Left lung (tissue), 10 donors: ENCODE measurements around the gene DISP2. TPM values are rescaled to one million over a fixed set of nuclear protein-coding genes. Genes with fewer than 3 reads are reported as not detected.

Experiments used
- ATAC-seq: fragments of 200-7000 bp; cut with Tn5 transposase; one replicate; pipeline ENCODE4 v1.9.1; 2020; ENCODE audit warnings: moderate library complexity
- DNase-seq, 4 donors: peaks; one replicate each; pipeline ENCODE4 v3.0.0-alpha.2; 2013 to 2020
- H3K27ac ChIP-seq, 2 donors: fragments of 200-600 bp; sonication (generic) in 1 of 2; one replicate each; pipeline versions ENCODE4 v1.5.0 to v1.8.0; 2020 to 2021
- H3K27me3 ChIP-seq, 2 donors: fragments of 200-600 bp; sonication (generic) in 1 of 2; one replicate each; pipeline versions ENCODE4 v1.5.0 to v1.8.0; 2020 to 2021
- H3K36me3 ChIP-seq, 2 donors: fragments of 200-600 bp; sonication (generic) in 1 of 2; one replicate each; pipeline versions ENCODE4 v1.5.0 to v1.8.0; 2020 to 2021
- H3K4me1 ChIP-seq, 2 donors: fragments of 200-600 bp; one replicate each; pipeline ENCODE4 v1.8.0; 2021
- H3K4me3 ChIP-seq, 2 donors: fragments of 200-600 bp; sonication (generic) in 1 of 2; one replicate each; pipeline versions ENCODE4 v1.5.0 to v1.8.0; 2020 to 2021; ENCODE audit warnings: mild to moderate bottlenecking in 1 of 2
- H3K9me3 ChIP-seq, 2 donors: fragments of 200-600 bp; sonication (generic) in 1 of 2; one replicate each; pipeline versions ENCODE4 v1.5.0 to v1.8.0; 2020 to 2021
- CTCF ChIP-seq, 2 donors: fragments of 200-600 bp; sonication (generic) in 1 of 2; IDR thresholded peaks; one replicate each; pipeline versions ENCODE4 v1.5.0 to v1.8.0; 2021; ENCODE audit warnings: antibody characterized with exemption in 2 of 2
- intact Hi-C, 2 donors: fragments of 100-400 bp; cut with DNase I; formaldehyde crosslinking; loops; one replicate each; pipeline versions ENCODE4 v1.11.2 to v1.14.2; 2022
- polyA plus RNA-seq, 6 donors: library from polyadenylated mRNA; unstranded; fragments of 120-200 nt; gene quantifications; one replicate each; pipeline ENCODE4 v1.2.1, GENCODE V29; 2013; ENCODE audit not compliant: insufficient read length in 6 of 6
- total RNA-seq, 2 donors: library from RNA; stranded (reverse); fragmentation: NEBNext Ultra II Directional; extraction: Animal tissue kit (Norgen Biotek cat#: 25700); gene quantifications; one replicate each; pipeline ENCODE4 v1.2.1, GENCODE V29; 2021
- donor health status: DM: no; HTN: yes; CAD: no.
- donor health status: DM: no; HTN: no; CAD: no.

Gene DISP2
- total and polyA plus RNA-seq, 8 donors = 0.61 to 3.1 (median 1.6) TPM

GRCh38 chr15:40345867-40346578 is 12.0 kb upstream of the DISP2 start:
- intact Hi-C loops = no loop called here
- Histone ChIP-seq H3K27me3 (no peaks in the 10 kb centered on the region), H3K36me3 (no peaks in the 10 kb centered on the region), H3K4me3 (no peak overlapping the region), H3K27ac (no peak overlapping the region), H3K9me3 (no peaks in the 10 kb centered on the region), H3K4me1 (peaks cover 3 to 18% of the 10 kb centered on the region in 2 donors)
- DNase-seq (no peak), ATAC-seq (no peak)
- no peak for TF ChIP-seq CTCF (IDR thresholded peaks at IDR 0.05)

GRCh38 chr15:40346579-40347558 is 11.2 kb upstream of the DISP2 start:
- peaks cover 0 to 13% of the 10 kb centered on the region in 2 donors for H3K4me1 ChIP-seq
- ATAC-seq (no peak), DNase-seq (no peak)
- H3K9me3 ChIP-seq = no peaks in the 10 kb centered on the region
- no peak for TF ChIP-seq CTCF (IDR thresholded peaks at IDR 0.05)
- no peaks in the 10 kb centered on the region for H3K36me3 ChIP-seq
- H3K27me3 ChIP-seq = no peaks in the 10 kb centered on the region
- H3K4me3 ChIP-seq = no peak overlapping the region
- H3K27ac ChIP-seq = no peak overlapping the region
- intact Hi-C loops = no loop called here

- Histone ChIP-seq H3K4me3 (no peak overlapping the region), H3K4me1 (peaks cover 0 to 13% of the 10 kb centered on the region in 2 donors), H3K27ac (no peak overlapping the region), H3K27me3 (no peaks in the 10 kb centered on the region), H3K36me3 (no peaks in the 10 kb centered on the region), H3K9me3 (no peaks in the 10 kb centered on the region)
- TF ChIP-seq CTCF (IDR thresholded peaks at IDR 0.05) = no peak
- ATAC-seq = no peak
- intact Hi-C loops = no loop called here
- DNase-seq = no peak
These were observed 10.2 kb upstream of the DISP2 start for GRCh38 chr15:40347559-40348473.

GRCh38 chr15:40348474-40348870 is 9.5 kb upstream of the DISP2 start:
- ATAC-seq = no peak
- TF ChIP-seq CTCF (IDR thresholded peaks at IDR 0.05) = no peak
- Histone ChIP-seq H3K4me1 (peaks cover 0 to 13% of the 10 kb centered on the region in 2 donors), H3K9me3 (no peaks in the 10 kb centered on the region), H3K36me3 (no peaks in the 10 kb centered on the region), H3K27me3 (no peaks in the 10 kb centered on the region), H3K27ac (no peak overlapping the region), H3K4me3 (no peak overlapping the region)
- intact Hi-C loops = no loop called here
- no peak for DNase-seq
